Measurements from ENCODE around the gene TSNAX.
"Not testable (repeated sequence)": the region's sequence is repeated elsewhere in the genome, so short reads cannot be mapped to it uniquely, and the experiment has no call there.

TSNAX gene

GRCh38 chr1:231528172-231529029, at the start of gene TSNAX:
TSNAX (plus strand) TSS chr1:231528669; CDS start chr1:231528811, 142 bp downstream.
- no peak for FAIRE-seq

- no peak for FAIRE-seq
These were observed 49.7 kb upstream of the TSNAX start for GRCh38 chr1:231478811-231479210.

GRCh38 chr1:231480008-231480407, 48.5 kb upstream of the TSNAX start:
- no peak for FAIRE-seq

GRCh38 chr1:231481289-231481688, 47.2 kb upstream of the TSNAX start:
- FAIRE-seq, result no peak

- FAIRE-seq, result no peak
These were observed 43.3 kb upstream of the TSNAX start for GRCh38 chr1:231485029-231485784.

GRCh38 chr1:231487019-231487418, 41.5 kb upstream of the TSNAX start:
- FAIRE-seq, result no peak

GRCh38 chr1:231487910-231488309, 40.6 kb upstream of the TSNAX start:
- FAIRE-seq, result no peak

- FAIRE-seq, result no peak
These were observed 34.9 kb upstream of the TSNAX start for GRCh38 chr1:231493421-231494185.

GRCh38 chr1:231494439-231495110, 33.9 kb upstream of the TSNAX start:
- no peak for FAIRE-seq

- no peak for FAIRE-seq
These were observed 30.8 kb upstream of the TSNAX start for GRCh38 chr1:231497629-231498152.

GRCh38 chr1:231499148-231499763, 29.2 kb upstream of the TSNAX start:
- no peak for FAIRE-seq

- FAIRE-seq, result no peak
These were observed 27.8 kb upstream of the TSNAX start for GRCh38 chr1:231500666-231501065.

GRCh38 chr1:231503168-231503567, 25.3 kb upstream of the TSNAX start:
- FAIRE-seq, result not testable (repeated sequence)

- no peak for FAIRE-seq
These were observed 20.8 kb upstream of the TSNAX start for GRCh38 chr1:231507476-231508355.

GRCh38 chr1:231508497-231508896, 20.0 kb upstream of the TSNAX start:
- no peak for FAIRE-seq

GRCh38 chr1:231508941-231509340, 19.5 kb upstream of the TSNAX start:
- no peak for FAIRE-seq

GRCh38 chr1:231512147-231512698, 16.2 kb upstream of the TSNAX start:
- FAIRE-seq, result no peak

- no peak for FAIRE-seq
These were observed 12.7 kb upstream of the TSNAX start for GRCh38 chr1:231515748-231516147.

- FAIRE-seq, result no peak
These were observed 11.4 kb upstream of the TSNAX start for GRCh38 chr1:231517076-231517475.

GRCh38 chr1:231518485-231519034, 9.9 kb upstream of the TSNAX start:
- FAIRE-seq, result no peak
